Measurements from ENCODE around the gene CD82.

The CD82 gene

DNA sequence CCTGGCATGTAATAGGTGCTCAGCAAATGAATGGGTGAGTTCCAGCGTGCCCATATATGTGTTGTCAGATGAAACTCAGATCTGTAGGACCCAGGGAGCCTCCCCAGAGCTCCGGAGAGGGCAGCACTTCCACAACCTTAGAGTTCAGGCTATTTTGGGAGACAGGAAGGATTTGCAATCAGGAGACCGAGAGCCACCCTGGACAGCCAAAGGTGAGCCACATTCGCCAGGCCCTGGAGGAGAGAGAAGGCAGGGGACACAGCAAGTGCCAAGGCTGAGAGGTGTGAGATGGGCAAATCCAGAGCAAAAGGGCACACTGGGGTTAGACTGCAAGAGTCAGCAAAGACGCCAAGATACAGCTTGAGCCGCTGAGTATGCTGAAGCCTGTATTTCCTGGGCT lies 66.4 kb downstream of the CD82 start:
- Histone ChIP-seq H3K9me3 (ENCODE audit: insufficient read depth, low read length) (peaks cover 25% of the 10 kb centered on the region; the same call in 1 of the 2 replicates), H3K27me3 (ENCODE audit: insufficient read depth, insufficient read length) (no peaks in the 10 kb centered on the region), H3K9ac (ENCODE audit: insufficient read length, low read depth) (no peak overlapping the region), H3K4me1 (ENCODE audit: insufficient read depth, insufficient read length) (peaks cover 15% of the 10 kb centered on the region), H3K4me3 (ENCODE audit: insufficient read length, low read depth) (no peak overlapping the region), H3K36me3 (ENCODE audit: insufficient read depth, insufficient read length, low read length) (no peaks in the 10 kb centered on the region)
- TF ChIP-seq YY1 (IDR thresholded peaks at IDR 0.05; ENCODE audit: insufficient read depth, insufficient read length): no peak
- TF ChIP-seq SUZ12 (IDR thresholded peaks at IDR 0.05; ENCODE audit: extremely low read depth, insufficient read depth, insufficient read length): no peak
- TF ChIP-seq ZNF274 (IDR thresholded peaks at IDR 0.05; ENCODE audit: low read depth, low read length): no peak
- DNase-seq (ENCODE audit: low read depth, low spot score): no peak

DNA sequence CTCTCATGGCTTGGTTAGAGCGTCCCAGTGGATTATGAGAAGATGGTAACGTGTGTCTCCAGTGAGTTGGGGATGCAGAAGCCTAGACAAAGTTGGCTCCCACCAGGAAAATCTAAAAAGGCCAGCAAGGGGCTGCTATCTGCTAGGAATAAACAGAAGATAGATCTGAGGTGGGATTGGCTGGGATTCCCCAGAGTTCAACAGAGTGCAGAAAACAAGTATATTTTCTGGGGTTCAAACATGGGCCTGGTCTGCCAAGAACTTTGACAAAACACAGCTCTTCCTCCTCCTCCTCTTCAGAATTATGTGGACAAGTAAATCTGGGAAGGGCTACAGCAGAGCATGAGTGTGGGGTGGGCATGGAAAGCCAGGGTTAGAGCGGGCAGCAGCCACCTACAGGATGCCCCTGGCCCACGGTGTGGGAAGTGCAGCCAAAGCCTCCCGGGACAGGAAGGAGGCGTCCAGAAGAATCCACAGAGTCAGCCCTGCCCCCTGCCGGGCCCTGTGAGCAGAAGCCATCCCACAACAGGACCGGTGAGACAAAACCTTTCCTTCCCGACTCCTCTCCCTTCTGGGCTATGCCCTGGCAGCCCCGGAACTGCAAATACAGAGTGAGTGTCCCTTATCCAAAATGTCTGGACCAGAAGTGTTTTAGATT lies 67.1 kb downstream of the CD82 start:
- TF ChIP-seq ZNF274 (IDR thresholded peaks at IDR 0.05; ENCODE audit: low read depth, low read length) (no peak), YY1 (IDR thresholded peaks at IDR 0.05; ENCODE audit: insufficient read depth, insufficient read length) (no peak), SUZ12 (IDR thresholded peaks at IDR 0.05; ENCODE audit: extremely low read depth, insufficient read depth, insufficient read length) (no peak)

DNA sequence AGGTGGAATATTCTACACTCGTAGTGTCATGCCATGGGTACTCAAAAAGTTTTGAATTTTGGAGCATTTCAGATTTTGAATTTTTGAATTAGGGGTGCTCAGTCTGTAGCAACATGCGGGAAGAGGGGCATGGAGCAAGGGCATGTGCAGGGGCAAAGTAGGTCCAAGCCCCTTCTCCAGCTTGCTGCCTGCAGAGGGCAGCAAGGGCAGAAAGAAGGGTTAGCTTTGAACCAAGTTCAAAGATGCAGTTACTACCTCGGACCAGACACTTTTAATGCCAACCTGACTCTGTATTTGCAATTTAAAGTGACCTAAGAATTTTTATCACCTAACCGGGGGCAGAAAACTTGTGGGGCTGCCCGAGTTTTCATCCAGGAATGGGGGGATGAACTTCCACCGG lies 68.2 kb downstream of the CD82 start:
- Histone ChIP-seq H3K36me3 (ENCODE audit: insufficient read depth, insufficient read length, low read length) (no peaks in the 10 kb centered on the region), H3K4me3 (ENCODE audit: insufficient read length, low read depth) (no peak overlapping the region), H3K4me1 (ENCODE audit: insufficient read depth, insufficient read length) (peaks cover 8% of the 10 kb centered on the region), H3K9ac (ENCODE audit: insufficient read length, low read depth) (no peak overlapping the region), H3K27me3 (ENCODE audit: insufficient read depth, insufficient read length) (no peaks in the 10 kb centered on the region), H3K9me3 (ENCODE audit: insufficient read depth, low read length) (peaks cover 22% of the 10 kb centered on the region; the same call in 1 of the 2 replicates)
- no peak for TF ChIP-seq ZNF274 (IDR thresholded peaks at IDR 0.05; ENCODE audit: low read depth, low read length)
- no peak for TF ChIP-seq SUZ12 (IDR thresholded peaks at IDR 0.05; ENCODE audit: extremely low read depth, insufficient read depth, insufficient read length)
- no peak for TF ChIP-seq YY1 (IDR thresholded peaks at IDR 0.05; ENCODE audit: insufficient read depth, insufficient read length)
- no peak for DNase-seq (ENCODE audit: low read depth, low spot score)

More for the DNA sequence above, 67.1 kb downstream of the CD82 start:
- no peaks in the 10 kb centered on the region for H3K27me3 ChIP-seq (ENCODE audit: insufficient read depth, insufficient read length)
- peaks cover 22% of the 10 kb centered on the region; the same call in 1 of the 2 replicates for H3K9me3 ChIP-seq (ENCODE audit: insufficient read depth, low read length)
- no peak for DNase-seq (ENCODE audit: low read depth, low spot score)
- no peak overlapping the region for H3K9ac ChIP-seq (ENCODE audit: insufficient read length, low read depth)
- no peak overlapping the region for H3K4me3 ChIP-seq (ENCODE audit: insufficient read length, low read depth)
- no peaks in the 10 kb centered on the region for H3K36me3 ChIP-seq (ENCODE audit: insufficient read depth, insufficient read length, low read length)
- peaks cover 15% of the 10 kb centered on the region for H3K4me1 ChIP-seq (ENCODE audit: insufficient read depth, insufficient read length)

DNA sequence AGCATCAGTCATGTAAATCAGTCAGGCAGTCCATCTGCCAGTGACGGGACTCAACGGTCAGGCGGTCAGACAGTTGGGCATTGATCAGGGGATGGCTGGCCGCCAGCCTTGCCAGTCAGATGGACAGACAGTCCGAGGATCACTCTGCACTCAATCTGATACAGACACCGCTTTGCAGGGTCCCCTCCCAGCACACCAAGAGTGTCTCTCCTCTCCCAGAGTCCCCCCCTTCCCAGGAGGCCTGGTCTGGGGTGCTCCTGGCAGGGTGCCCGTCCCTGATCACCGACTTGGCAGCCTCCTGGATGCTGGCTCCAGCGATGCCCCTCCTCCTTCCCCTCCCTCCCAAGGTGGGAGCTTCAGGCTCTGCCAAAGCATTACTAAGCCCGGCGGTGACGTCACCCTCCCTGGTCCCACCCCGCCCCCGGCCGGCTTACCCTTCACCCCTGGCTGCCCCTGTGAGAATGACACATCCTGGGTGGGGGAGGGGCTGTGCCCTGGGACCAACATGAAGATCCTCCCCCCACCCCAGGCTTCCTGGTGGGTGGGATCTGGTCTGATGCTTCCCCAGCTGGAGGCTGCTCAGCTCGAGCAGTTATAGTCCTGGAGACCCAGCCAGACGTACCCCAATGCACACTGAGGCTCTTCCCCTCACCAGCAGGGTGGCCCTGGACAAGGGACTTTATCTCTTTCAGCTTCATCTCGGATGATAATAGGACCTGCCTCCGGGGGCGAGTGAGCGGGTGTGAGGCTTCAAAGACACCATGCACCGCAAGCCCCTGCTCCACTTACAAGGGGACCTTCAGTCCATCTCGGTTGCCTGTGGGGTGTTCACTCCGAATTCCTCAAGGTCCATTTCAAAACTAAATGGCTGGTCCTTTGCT lies 69.2 kb downstream of the CD82 start:
- Histone ChIP-seq H3K4me3 (ENCODE audit: insufficient read length, low read depth) (no peak overlapping the region), H3K27me3 (ENCODE audit: insufficient read depth, insufficient read length) (no peaks in the 10 kb centered on the region), H3K9me3 (ENCODE audit: insufficient read depth, low read length) (peaks cover 22% of the 10 kb centered on the region; the same call in 1 of the 2 replicates), H3K36me3 (ENCODE audit: insufficient read depth, insufficient read length, low read length) (no peaks in the 10 kb centered on the region), H3K9ac (ENCODE audit: insufficient read length, low read depth) (no peak overlapping the region), H3K4me1 (ENCODE audit: insufficient read depth, insufficient read length) (peaks cover 8% of the 10 kb centered on the region)
- TF ChIP-seq YY1 (IDR thresholded peaks at IDR 0.05; ENCODE audit: insufficient read depth, insufficient read length) (no peak), SUZ12 (IDR thresholded peaks at IDR 0.05; ENCODE audit: extremely low read depth, insufficient read depth, insufficient read length) (no peak), ZNF274 (IDR thresholded peaks at IDR 0.05; ENCODE audit: low read depth, low read length) (no peak)
- peak; percentile 64 for DNase-seq (ENCODE audit: low read depth, low spot score)

DNA sequence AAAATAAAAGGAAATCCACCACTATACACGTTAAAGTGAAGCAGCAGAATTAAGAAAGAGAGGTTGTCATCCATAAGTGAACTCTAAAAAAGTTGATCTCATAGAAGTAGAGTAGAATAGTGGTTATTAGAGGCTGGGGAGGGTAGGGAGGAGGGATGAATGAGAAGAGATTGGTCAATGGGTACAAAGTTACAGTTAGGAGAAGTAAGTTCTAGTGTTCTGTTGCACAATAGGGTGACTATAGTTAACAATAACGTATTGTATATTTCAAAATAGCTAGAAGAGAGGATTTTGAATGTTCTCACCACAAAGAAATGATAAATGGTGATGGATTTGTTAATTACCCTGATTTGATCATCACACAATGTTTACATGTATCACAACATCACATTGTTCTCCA lies 72.0 kb downstream of the CD82 start:
- H3K27me3 ChIP-seq (ENCODE audit: insufficient read depth, insufficient read length): no peaks in the 10 kb centered on the region
- TF ChIP-seq ZNF274 (IDR thresholded peaks at IDR 0.05; ENCODE audit: low read depth, low read length) (no peak), YY1 (IDR thresholded peaks at IDR 0.05; ENCODE audit: insufficient read depth, insufficient read length) (no peak), SUZ12 (IDR thresholded peaks at IDR 0.05; ENCODE audit: extremely low read depth, insufficient read depth, insufficient read length) (no peak)
- H3K9ac ChIP-seq (ENCODE audit: insufficient read length, low read depth): no peak overlapping the region
- no peaks in the 10 kb centered on the region for H3K36me3 ChIP-seq (ENCODE audit: insufficient read depth, insufficient read length, low read length)
- no peak for DNase-seq (ENCODE audit: low read depth, low spot score)
- peaks cover 8% of the 10 kb centered on the region for H3K4me1 ChIP-seq (ENCODE audit: insufficient read depth, insufficient read length)
- no peak overlapping the region for H3K4me3 ChIP-seq (ENCODE audit: insufficient read length, low read depth)
- H3K9me3 ChIP-seq (ENCODE audit: insufficient read depth, low read length): peaks cover 25% of the 10 kb centered on the region

DNA sequence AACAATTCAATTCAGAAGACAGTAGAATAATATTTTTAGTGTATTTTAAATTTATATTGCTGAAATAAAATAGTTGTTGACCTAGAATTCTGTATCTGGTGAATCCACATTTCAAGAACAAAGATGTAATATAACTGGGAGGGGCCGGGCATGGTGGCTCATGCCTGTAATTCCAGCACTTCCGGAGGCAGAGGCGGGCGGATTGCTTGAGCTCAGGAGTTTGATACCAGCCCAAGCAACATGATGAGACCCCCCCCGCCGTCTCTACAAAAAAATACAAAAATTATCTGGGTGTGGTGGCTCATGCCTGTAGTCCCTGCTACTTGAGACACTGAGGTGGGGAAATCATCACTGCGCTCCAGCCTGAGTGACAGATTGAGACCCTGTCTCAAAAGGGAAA lies 72.6 kb downstream of the CD82 start:
- no peak for TF ChIP-seq SUZ12 (IDR thresholded peaks at IDR 0.05; ENCODE audit: extremely low read depth, insufficient read depth, insufficient read length)
- TF ChIP-seq YY1 (IDR thresholded peaks at IDR 0.05; ENCODE audit: insufficient read depth, insufficient read length): no peak
- TF ChIP-seq ZNF274 (IDR thresholded peaks at IDR 0.05; ENCODE audit: low read depth, low read length): no peak
- DNase-seq (ENCODE audit: low read depth, low spot score): no peak
- Histone ChIP-seq H3K9me3 (ENCODE audit: insufficient read depth, low read length) (peaks cover 25% of the 10 kb centered on the region), H3K9ac (ENCODE audit: insufficient read length, low read depth) (no peak overlapping the region), H3K4me1 (ENCODE audit: insufficient read depth, insufficient read length) (peaks cover 8% of the 10 kb centered on the region), H3K27me3 (ENCODE audit: insufficient read depth, insufficient read length) (no peaks in the 10 kb centered on the region), H3K4me3 (ENCODE audit: insufficient read length, low read depth) (no peak overlapping the region), H3K36me3 (ENCODE audit: insufficient read depth, insufficient read length, low read length) (no peaks in the 10 kb centered on the region)

DNA sequence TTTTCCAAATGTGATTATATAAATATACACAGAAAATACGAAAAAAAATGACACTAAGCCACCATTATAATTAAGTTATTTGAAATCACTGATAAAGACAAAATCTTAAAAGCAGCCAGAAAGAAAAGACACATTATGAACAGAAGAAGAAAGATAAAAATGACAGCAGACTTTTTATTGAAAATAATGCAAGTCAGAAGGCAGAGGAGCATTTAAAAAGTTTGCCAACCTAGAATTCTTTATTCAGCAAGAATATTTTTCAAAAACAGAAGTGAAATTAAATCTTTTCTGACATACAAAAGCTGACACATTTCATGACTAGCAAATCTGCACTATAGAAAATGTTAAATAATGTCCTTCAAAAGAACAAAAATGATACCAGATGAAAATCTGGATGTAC lies 77.8 kb downstream of the CD82 start:
- no peak for TF ChIP-seq SUZ12 (IDR thresholded peaks at IDR 0.05; ENCODE audit: extremely low read depth, insufficient read depth, insufficient read length)
- Histone ChIP-seq H3K4me3 (ENCODE audit: insufficient read length, low read depth) (no peak overlapping the region), H3K36me3 (ENCODE audit: insufficient read depth, insufficient read length, low read length) (no peaks in the 10 kb centered on the region), H3K9me3 (ENCODE audit: insufficient read depth, low read length) (peaks cover 30% of the 10 kb centered on the region), H3K27me3 (ENCODE audit: insufficient read depth, insufficient read length) (no peaks in the 10 kb centered on the region), H3K9ac (ENCODE audit: insufficient read length, low read depth) (no peak overlapping the region), H3K4me1 (ENCODE audit: insufficient read depth, insufficient read length) (no peaks in the 10 kb centered on the region)
- no peak for DNase-seq (ENCODE audit: low read depth, low spot score)

Measured in NT2/D1 (cell line).